OCI-LY7 (cell line): ENCODE results near the gene DAB1. TPM values are rescaled to one million over a fixed set of nuclear protein-coding genes. Genes with fewer than 3 reads are reported as not detected.

Experiments
- BruUV-seq: library from RNA; stranded (reverse); fragments of 400-500 nt; replicated peaks from 2 replicates; lab custom pipeline; 2021; lab: Mats Ljungman, UMichigan
- CTCF ChIA-PET: fragments of 300-600 bp; sonication (Branson Sonifier 250); formaldehyde crosslinking; loops from one replicate; lab custom pipeline; 2022; ENCODE audit warnings: antibody characterized with exemption; ENCODE audit not compliant: unreplicated experiment; lab: Charles Lee
- POLR2A ChIA-PET: fragments of 300-600 bp; sonication (Branson Sonifier 250); formaldehyde crosslinking; loops from one replicate; lab custom pipeline; 2022; ENCODE audit warnings: antibody characterized with exemption; lab: Charles Lee
- DNase-seq: peaks from one replicate; pipeline ENCODE4 v3.0.0-alpha.2; 2015; ENCODE audit warnings: low spot score
- H2AFZ ChIP-seq: fragments of 200-600 bp; sonication (generic), shearing (Covaris generic); 2 replicates; pipeline ENCODE4 v1.6.1; 2014; ENCODE audit warnings: mild to moderate bottlenecking, antibody characterized with exemption, low read length, moderate library complexity
- H3K27ac ChIP-seq: fragments of 200-600 bp; sonication (generic); 2 replicates; pipeline ENCODE4 v1.5.1; 2014; ENCODE audit warnings: mixed run types, low read depth, mild to moderate bottlenecking, moderate library complexity, low read length, inconsistent platforms; ENCODE audit not compliant: poor library complexity, severe bottlenecking
- H3K36me3 ChIP-seq: fragments of 200-600 bp; sonication (generic); 2 replicates; pipeline ENCODE4 v1.6.1; 2014; ENCODE audit warnings: mild to moderate bottlenecking, antibody characterized with exemption, low read length, moderate library complexity, mixed read lengths; ENCODE audit not compliant: insufficient read depth
- H3K4me1 ChIP-seq: fragments of 200-600 bp; sonication (generic); 2 replicates; pipeline ENCODE4 v1.5.1; 2014; ENCODE audit warnings: mild to moderate bottlenecking, low read length; ENCODE audit not compliant: insufficient read depth, poor library complexity, severe bottlenecking
- H3K4me2 ChIP-seq: fragments of 200-600 bp; sonication (generic); 2 replicates; pipeline ENCODE4 v1.6.1; 2014; ENCODE audit warnings: mild to moderate bottlenecking, low read length
- H3K4me3 ChIP-seq: fragments of 200-600 bp; sonication (generic); 2 replicates; pipeline ENCODE4 v1.5.1; 2014; ENCODE audit warnings: mild to moderate bottlenecking, low read depth, low read length; ENCODE audit not compliant: poor library complexity, severe bottlenecking
- H3K79me2 ChIP-seq: fragments of 200-600 bp; sonication (generic); 2 replicates; pipeline ENCODE4 v1.6.1; 2016; ENCODE audit warnings: low read depth, mild to moderate bottlenecking, low read length, moderate library complexity, mixed read lengths; ENCODE audit not compliant: insufficient read depth
- H3K9me2 ChIP-seq: fragments of 200-600 bp; sonication (generic); 2 replicates; pipeline ENCODE4 v1.6.1; 2016; ENCODE audit warnings: mild to moderate bottlenecking, low read length, mixed read lengths; ENCODE audit not compliant: insufficient read depth
- H3K9me3 ChIP-seq: fragments of 200-600 bp; sonication (generic); 2 replicates; pipeline ENCODE4 v1.6.1; 2014; ENCODE audit warnings: mild to moderate bottlenecking, mixed run types, low read length, mixed read lengths
- H4K20me1 ChIP-seq: fragments of 200-600 bp; sonication (generic); 2 replicates; pipeline ENCODE4 v1.6.1; 2014; ENCODE audit warnings: mild to moderate bottlenecking, antibody characterized with exemption, low read length, moderate library complexity, mixed read lengths; ENCODE audit not compliant: insufficient read depth
- EZH2phosphoT487 ChIP-seq: fragments of 200-600 bp; sonication (generic); IDR thresholded peaks from 2 replicates; pipeline ENCODE4 v1.6.1; 2018; ENCODE audit warnings: low read depth, borderline replicate concordance, mild to moderate bottlenecking, mixed run types, antibody characterized with exemption, low read length, moderate library complexity, mixed read lengths
- intact Hi-C: fragments of 100-400 bp; cut with micrococcal nuclease; formaldehyde crosslinking; loops from one replicate; pipeline ENCODE4 v1.10.0; 2022; ENCODE audit not compliant: unreplicated experiment
- total RNA-seq, 2 experiments: library from RNA; depleted of rRNA in 1 of 2; stranded (reverse); fragments of >200 nt in 1 of 2; shearing (Covaris generic) in 1 of 2; gene quantifications; 2 replicates each; pipeline ENCODE4 v1.2.3, GENCODE V29; 2014 to 2022
- TF ChIP-seq, protein P1 (sequence below): fragments of 200-600 bp; sonication (generic); conservative IDR thresholded peaks from 2 replicates; pipeline ENCODE4 v1.5.1; 2014; ENCODE audit warnings: mild to moderate bottlenecking, antibody characterized with exemption, low read length, moderate library complexity, mixed read lengths

DAB1 gene
- total RNA-seq, 2 experiments from 2014 or later: not detected

- Histone ChIP-seq H3K27ac (no peak overlapping the region), H2AFZ (no peak overlapping the region), H3K79me2 (no peaks in the 10 kb centered on the region), H3K9me3 (no peaks in the 10 kb centered on the region), H3K4me1 (no peaks in the 10 kb centered on the region), H3K4me2 (no peak overlapping the region), H3K9me2 (no peaks in the 10 kb centered on the region), H4K20me1 (no peaks in the 10 kb centered on the region), H3K36me3 (no peaks in the 10 kb centered on the region), H3K4me3 (no peak overlapping the region)
- POLR2A ChIA-PET: no interaction called here
- no peak for DNase-seq
- intact Hi-C loops: no loop called here
- CTCF ChIA-PET: no interaction called here
- TF ChIP-seq EZH2phosphoT487: no peak
- TF ChIP-seq, protein P1, sequence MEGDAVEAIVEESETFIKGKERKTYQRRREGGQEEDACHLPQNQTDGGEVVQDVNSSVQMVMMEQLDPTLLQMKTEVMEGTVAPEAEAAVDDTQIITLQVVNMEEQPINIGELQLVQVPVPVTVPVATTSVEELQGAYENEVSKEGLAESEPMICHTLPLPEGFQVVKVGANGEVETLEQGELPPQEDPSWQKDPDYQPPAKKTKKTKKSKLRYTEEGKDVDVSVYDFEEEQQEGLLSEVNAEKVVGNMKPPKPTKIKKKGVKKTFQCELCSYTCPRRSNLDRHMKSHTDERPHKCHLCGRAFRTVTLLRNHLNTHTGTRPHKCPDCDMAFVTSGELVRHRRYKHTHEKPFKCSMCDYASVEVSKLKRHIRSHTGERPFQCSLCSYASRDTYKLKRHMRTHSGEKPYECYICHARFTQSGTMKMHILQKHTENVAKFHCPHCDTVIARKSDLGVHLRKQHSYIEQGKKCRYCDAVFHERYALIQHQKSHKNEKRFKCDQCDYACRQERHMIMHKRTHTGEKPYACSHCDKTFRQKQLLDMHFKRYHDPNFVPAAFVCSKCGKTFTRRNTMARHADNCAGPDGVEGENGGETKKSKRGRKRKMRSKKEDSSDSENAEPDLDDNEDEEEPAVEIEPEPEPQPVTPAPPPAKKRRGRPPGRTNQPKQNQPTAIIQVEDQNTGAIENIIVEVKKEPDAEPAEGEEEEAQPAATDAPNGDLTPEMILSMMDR: no peak
- no TSS peak for BruUV-seq
Observed at GRCh38 chr1:57443004-57443403, 19.1 kb upstream of the DAB1 start.

- TF ChIP-seq, protein P1: no peak
- no peak for TF ChIP-seq EZH2phosphoT487
- POLR2A ChIA-PET: interaction anchor here (0.5 kb wide), 1 partner anchor 8 kb away, joined by 3 read pairs; no protein-coding TSS in a partner anchor
Observed at GRCh38 chr1:57440096-57440495, 16.2 kb upstream of the DAB1 start.

GRCh38 chr1:57431400-57431799 lies 7.5 kb upstream of the DAB1 start:
- no peak overlapping the region for H3K4me3 ChIP-seq
- TF ChIP-seq, protein P1: no peak
- TF ChIP-seq EZH2phosphoT487: no peak
- no peak overlapping the region for H2AFZ ChIP-seq
- CTCF ChIA-PET: no interaction called here
- no TSS peak for BruUV-seq
- H3K79me2 ChIP-seq: no peaks in the 10 kb centered on the region
- H3K27ac ChIP-seq: no peak overlapping the region
- H3K4me2 ChIP-seq: no peak overlapping the region
- intact Hi-C loops: no loop called here
- POLR2A ChIA-PET: interaction anchor here (0.7 to 0.9 kb wide), 2 partner anchors 9 to 35 kb away, joined by 3 read pairs; no protein-coding TSS in a partner anchor
- H4K20me1 ChIP-seq: no peaks in the 10 kb centered on the region
- no peaks in the 10 kb centered on the region for H3K9me3 ChIP-seq
- H3K4me1 ChIP-seq: no peaks in the 10 kb centered on the region
- no peak for DNase-seq
- H3K9me2 ChIP-seq: no peaks in the 10 kb centered on the region
- no peaks in the 10 kb centered on the region for H3K36me3 ChIP-seq

More at GRCh38 chr1:57440096-57440495, 16.2 kb upstream of the DAB1 start:
- no peak for DNase-seq
- H3K4me1 ChIP-seq: no peaks in the 10 kb centered on the region
- CTCF ChIA-PET: no interaction called here
- no peaks in the 10 kb centered on the region for H4K20me1 ChIP-seq
- intact Hi-C loops: no loop called here
- H3K79me2 ChIP-seq: no peaks in the 10 kb centered on the region
- no peaks in the 10 kb centered on the region for H3K9me3 ChIP-seq
- H3K4me3 ChIP-seq: no peak overlapping the region
- no TSS peak for BruUV-seq
- no peaks in the 10 kb centered on the region for H3K36me3 ChIP-seq
- no peak overlapping the region for H2AFZ ChIP-seq
- H3K27ac ChIP-seq: no peak overlapping the region
- no peaks in the 10 kb centered on the region for H3K9me2 ChIP-seq
- H3K4me2 ChIP-seq: no peak overlapping the region
